ENCODE measurements around the gene HEY2.
"Not testable (repeated sequence)": the region's sequence is repeated elsewhere in the genome, so short reads cannot be mapped to it uniquely, and the experiment has no call there.

The HEY2 gene

DNA sequence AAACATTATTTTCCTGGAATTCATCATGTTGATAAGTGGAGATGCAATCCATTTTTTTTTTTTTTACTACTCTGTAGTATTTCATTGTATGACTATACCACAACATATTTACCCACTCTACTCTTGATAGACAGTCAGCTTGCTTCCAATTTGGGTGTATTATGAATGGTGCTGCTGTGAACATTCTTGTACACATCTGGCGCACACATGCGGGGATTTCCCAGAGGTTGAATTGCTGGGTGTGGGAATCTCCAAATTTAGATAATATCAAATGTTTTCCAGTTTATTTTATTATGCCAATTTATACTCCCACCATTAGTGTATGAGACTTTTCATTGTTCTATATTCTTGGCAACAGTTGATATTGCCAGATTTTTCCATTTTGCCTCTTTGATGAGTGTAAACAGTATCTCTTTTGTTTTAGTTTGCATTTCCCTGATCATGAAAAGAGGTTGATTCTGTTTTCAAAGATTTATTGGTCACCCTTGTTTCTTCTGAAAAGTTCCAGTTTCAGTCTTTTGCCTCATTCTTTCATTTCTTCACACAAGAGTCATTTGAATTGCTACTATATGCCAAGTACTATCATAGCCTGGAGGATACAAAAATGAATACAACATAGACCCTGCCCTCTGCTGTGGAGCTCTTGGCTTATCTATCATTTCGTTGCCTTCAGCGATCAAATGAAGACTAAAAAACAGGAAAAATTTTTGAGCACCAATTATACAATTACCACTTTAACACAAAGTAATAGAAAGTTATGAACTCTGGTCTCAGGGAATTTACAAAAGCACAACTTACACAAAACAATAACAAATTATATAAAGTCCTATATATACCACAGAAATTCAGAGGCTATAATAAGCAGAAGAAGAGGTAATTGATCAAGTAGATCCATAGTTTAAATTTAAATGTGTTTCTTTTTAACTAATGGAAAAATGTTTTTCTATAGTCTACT lies 24.2 kb downstream of the HEY2 start:
- DNase-seq (ENCODE audit: low spot score) = no peak

DNA sequence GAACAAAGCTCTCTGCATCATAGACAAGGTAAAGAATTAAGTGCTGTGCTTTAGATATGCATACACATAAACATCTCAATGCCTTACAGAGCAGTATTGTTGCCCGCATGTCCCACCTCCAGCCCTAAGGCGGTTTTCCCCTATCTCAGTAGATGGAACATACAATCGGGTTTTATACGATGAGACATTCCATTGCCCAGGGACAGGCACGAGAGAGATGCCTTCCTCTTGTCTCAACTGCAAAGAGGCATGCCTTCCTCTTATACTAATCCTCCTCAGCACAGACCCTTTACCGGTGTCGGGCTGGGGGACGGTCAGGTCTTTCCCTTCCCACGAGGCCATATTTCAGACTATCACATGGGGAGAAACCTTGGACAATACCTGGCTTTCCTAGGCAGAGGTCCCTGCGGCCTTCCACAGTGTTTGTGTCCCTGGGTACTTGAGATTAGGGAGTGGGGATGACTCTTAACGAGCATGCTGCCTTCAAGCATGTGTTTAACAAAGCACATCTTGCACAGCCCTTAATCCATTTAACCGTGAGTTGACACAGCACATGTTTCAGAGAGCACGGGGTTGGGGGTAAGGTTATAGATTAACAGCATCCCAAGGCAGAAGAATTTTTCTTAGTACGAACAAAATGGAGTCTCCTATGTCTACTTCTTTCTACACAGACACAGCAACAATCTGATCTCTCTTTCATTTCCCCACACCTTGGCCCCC lies 26.8 kb downstream of the HEY2 start:
- not testable (repeated sequence) for DNase-seq (ENCODE audit: low spot score)

DNA sequence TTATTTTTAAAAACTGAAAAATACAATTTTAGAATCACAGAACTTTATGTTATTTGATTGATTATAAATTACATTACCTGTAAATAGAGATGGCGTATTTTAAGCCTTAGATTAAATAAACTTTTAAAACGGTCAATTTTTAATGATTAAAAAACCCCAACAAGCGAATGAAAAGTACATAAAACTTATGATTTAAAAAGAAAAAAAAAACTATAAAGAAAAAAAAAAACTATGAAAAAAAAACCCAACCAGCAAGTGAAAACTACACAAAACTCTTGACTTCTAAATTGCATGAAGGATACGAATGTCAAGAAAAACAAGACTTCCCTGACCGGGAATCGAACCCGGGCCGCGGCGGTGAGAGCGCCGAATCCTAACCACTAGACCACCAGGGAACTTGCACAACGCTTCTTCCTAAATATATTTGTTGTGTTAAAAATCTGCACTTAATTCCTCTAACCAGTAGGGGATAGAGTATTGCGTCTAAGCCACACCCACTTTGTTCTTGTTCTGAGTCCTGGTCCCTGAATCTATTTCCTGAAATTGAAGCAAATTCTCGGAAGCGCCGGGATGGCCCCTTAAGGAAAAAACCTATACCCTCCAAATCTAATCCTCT lies 30.6 kb downstream of the HEY2 start:
- peak; percentile 95 for DNase-seq (ENCODE audit: low spot score)

DNA sequence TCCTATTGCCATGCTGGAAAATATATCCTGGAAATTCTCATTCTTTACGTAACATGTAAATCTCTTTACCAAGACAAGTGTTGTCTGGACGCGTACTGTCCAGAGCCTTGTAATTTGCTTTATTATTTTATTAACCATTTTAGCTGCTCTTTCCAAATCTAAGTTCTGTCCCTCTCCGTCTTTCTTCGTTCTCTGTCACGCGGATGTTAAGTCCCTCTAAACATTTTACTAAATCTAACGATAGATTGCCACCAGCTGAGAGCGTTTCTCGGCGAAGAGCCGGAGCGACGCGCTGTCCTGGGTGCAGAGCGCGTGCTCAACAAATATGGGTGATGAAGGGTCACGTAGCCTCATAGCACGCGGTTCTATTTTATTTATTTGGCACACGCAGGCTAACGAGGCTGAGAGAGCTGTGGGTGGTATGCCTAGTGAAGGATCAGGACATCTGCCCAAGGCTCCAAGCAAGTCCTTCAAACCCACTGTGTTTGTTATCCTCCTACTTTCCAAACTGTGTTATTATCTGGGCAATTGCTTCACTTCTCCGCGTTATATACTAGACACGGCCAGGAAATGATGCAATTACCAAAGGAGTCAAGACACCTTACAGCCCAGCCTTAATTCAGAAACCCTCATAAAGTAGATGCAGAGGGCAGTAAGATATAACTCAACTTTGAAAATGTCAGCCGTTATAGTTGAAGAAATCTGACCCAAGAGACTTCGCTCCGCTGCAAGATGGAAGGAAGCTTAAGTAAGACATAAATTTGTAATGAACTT lies 31.3 kb downstream of the HEY2 start:
- peak; percentile 72 for DNase-seq (ENCODE audit: low spot score)

DNA sequence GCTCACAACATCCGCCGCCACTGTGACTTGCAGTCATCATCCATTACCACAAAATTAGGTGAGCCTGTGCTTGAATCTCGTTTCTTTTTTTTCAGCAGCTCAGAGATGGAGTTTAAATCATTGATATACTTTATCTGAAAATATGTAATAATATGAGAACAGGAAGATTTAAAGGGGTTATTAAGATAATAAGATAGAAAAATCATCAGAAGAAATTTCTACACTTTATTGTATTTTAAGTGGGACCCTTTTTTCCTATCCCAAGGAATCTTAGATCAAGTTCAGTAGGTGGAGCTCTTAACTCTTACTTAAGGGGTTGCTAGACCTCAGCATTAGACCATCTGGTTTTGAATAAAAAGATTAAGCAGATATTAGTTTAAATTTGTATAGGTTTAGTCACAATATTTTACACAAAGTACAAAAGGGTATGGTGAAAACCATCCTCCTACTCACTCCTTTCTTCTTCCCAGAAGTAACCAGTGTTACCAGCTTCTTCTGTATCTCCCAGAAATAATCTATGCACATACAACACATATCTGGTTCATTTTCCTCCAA lies 32.0 kb downstream of the HEY2 start:
- DNase-seq (ENCODE audit: low spot score) = peak; percentile 42

DNA sequence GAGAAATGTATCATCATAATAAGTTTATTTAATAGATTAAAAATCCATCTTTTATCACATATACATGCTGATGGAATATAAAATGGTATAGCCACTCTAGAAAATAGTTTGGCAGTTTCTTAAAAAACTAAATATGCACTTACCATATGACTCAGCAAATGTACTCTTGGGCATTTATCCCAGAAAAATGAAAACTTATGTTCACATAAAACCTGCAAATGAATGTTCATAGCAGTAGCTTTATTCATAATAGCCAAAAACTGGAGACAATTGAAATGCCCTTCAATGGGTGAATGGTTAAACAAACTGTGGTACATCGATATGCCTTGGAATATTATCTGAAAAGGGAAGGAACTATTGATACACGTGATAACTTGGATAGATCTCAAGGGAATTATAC lies 34.9 kb downstream of the HEY2 start:
- no peak for DNase-seq (ENCODE audit: low spot score)

DNA sequence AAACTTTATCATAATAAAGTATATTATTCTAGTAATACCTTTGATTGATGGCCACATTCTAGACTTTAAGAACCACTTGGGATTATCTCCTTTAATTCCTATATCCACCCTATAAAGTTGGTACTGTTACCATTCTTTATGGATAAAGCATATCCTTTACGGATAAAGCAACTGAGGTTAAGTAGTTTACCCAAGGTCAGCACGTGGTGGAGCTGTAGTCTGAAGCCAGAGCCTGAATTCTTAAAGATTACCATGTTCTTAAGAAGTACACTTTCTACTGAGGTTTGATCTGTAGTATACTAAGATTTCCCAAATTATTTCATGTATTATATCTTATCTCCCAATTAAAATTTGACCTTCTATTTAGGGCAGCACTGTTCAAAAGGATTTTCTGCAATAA lies 38.4 kb downstream of the HEY2 start:
- DNase-seq (ENCODE audit: low spot score) = no peak

DNA sequence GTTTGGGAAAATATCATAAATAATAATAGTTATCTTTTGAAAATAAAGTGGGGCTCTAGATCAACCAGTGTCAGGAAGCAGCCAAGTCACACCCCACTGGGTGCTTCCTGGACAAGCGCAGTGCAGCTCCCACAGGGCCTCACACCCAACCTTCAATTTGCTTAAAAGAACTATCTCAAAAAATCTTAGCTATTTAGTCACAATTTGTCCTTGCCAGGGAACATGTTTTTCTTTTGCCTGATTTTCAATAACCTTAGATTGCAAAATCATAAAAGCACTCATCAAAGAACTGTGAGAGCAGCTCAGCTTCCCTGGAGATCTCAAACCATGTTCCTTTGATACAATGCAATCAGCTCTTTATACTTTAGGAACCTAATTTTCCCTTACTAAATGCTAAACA lies 39.7 kb downstream of the HEY2 start:
- DNase-seq (ENCODE audit: low spot score) = no peak

DNA sequence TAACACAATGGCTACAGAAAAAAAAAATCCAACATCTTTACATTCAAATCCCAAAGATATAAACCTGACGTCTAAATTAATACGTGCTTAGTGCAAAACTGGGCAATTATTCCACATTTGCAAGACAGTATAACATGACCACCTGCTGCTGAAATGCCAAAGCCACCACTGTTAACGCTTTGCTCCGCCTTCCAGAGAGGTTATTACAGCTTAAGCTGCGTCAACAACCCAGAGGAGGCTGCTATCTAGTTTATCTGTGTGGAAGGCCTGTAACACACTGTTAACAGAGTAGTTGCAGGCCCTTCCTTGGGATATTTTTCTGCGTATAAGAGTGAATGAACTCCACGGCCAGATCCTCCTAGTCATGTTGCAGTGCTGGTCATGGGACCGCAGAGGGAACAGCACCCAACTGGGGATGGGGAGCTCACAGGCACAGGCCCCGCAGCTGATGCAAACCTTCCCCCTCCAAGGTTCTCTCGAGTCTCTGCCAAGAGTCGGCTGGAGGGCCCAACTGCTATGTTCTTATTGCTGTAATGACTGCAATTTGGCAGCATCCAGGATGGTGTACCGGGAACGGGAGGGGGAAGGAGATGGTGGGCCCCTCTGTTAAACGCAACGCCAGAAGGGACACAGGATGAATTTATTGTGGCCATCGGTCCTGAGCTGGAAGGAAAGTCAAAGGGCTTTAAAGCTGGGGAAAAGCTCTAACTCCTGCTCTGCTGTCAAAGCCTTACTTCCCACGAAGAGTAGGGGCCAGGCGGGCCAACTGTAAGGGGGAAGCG lies 40.3 kb downstream of the HEY2 start:
- DNase-seq (ENCODE audit: low spot score) = peak; percentile 77

DNA sequence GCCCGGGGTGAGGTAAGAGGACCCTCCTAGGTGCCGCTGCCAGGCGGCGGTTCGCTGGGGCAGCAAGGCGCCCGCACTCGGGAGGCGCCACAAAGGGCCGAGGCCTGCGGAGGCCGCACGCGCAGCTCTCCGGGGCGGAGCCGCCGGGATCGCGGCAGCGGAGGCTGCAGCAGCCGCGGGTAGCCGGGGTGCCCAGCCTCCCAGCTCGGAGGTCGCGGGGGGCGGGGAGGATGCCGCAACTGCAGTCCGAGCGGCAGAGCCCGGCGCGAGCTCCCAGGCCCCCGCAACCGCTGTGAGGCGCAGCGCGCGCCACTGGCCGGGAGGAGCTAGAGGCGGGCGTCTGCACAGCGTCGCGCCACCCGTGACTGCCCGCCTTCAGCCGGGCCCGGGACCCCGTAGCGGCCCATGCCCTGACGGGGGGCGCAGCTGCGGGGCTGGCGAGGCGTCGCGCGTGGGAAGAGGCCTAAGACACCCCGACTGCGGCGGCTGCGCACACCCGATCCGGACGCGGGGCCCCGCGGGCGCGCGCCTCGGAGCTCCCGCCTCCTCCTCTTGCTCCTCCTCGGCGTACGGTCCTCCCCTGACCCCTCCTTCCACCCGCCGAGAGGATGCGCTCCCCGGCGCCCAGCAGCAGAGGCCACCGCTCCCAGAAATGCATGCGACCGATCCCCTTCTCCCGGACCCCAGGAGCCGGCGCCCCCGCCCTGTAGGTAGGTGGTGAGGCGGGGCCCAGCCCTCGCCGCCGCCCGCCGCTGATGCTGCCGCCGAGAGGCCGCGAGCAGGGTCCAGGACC lies 41.1 kb downstream of the HEY2 start, which contains the start of gene NCOA7:
TSS of gene NCOA7 (plus strand) at position 603 of the 793 bp plus-strand sequence. CDS start 24,395 bp downstream, outside the sequence.
- peak; percentile 92 for DNase-seq (ENCODE audit: low spot score)

DNA sequence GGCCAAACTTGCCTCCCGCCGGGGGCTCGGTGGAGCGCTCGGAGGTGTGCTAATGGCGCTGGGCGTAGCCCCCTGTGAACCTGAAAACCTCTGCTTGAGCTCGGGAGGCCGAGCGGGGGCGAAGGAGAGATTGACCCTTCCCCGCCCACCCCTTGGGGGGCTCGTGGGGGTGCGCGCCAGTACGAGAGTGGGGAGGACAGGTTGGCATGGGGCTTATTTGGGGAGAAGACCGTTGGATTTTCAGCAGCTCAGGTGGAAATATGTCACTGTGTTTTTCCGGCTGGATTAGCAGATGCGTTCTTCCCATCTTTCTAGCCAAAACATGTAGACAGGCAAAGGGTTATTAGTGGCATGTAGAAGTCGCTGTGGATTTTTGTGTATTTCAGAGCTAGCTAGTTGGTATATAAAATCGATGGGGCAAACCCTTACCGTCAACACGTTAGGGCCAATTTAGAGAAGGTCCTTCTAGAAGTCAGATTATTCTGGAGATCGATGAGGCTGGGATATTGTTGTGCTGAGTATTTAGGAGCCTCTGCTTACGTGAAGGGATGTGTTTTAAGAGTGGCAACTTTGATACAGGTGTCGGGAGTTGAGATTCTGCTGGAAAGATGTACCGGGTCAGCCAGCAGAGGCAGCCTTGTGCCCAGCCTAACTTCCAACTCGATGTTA lies 41.9 kb downstream of the HEY2 start:
- peak; percentile 81 for DNase-seq (ENCODE audit: low spot score)

DNA sequence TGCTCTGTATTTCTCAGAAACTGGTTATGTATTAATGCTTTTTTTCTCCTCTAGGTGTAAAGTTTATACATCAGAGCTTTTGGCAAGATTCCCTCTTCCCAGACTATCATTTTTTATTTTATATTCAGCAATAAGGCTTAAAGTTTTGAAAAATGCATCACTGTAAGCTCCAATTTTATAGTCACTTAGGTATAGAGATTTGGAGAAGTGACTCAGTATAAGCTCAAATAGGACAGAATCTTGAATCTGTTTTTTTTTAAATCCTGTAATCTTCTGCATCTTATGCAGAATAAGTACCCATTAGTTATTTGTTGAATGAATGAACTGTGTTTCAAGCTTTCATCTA lies 42.4 kb downstream of the HEY2 start:
- no peak for DNase-seq (ENCODE audit: low spot score)

DNA sequence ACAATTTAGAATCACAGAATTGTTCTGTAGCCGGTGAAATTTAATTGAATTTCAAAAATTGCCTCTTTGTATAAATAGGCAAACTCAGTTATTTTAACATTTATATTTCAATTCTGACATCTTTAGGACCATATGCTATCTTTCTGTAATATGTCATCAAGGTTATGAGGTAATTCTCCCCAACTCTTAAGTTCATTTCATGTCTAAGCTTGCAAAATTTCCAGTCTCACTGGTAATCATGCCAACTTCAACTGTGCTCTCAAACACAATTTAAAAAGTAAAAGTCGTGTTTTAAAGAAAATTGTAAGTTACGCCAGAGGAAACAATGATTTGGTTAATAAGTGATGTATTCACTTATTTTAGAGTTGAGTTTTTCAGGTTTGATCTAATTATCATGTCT lies 42.7 kb downstream of the HEY2 start:
- no peak for DNase-seq (ENCODE audit: low spot score)

DNA sequence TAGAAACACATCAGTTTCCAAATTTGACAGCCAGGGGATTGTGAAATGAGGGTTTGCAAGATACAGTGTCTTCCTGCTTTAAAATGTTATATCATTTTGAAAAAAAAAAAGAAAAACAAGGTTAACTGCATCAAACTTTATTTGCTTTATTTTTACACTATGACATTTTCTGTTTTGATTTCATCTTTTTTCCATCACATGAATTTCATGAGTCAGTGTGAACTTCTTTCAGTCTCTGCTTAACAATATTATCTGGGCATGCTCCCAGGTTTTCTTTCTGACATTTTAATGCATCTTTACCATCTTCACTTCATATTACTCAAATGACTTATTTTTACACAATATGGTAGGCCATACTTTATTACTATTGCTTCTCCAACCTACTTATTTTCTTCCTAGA lies 43.2 kb downstream of the HEY2 start:
- DNase-seq (ENCODE audit: low spot score) = no peak

DNA sequence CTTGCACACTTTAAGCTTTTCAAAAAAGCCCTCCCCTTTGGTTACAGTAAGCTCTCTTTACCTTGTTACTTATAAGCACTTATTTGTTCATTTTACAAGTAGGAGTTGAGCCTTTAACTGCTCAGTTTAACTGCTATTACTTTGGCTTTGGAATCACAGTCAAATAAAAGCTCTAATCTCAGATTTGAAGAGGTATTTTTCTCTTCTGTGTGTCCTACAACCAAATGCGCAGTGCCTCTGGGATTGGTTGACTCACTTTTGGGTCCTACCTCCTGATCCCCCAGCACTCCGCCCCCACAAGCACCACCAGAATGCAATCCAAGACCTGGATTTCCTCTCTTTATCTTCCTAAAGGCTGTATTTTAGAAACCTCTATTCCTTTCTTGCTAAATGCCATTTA lies 43.8 kb downstream of the HEY2 start:
- DNase-seq (ENCODE audit: low spot score) = peak; percentile 59

DNA sequence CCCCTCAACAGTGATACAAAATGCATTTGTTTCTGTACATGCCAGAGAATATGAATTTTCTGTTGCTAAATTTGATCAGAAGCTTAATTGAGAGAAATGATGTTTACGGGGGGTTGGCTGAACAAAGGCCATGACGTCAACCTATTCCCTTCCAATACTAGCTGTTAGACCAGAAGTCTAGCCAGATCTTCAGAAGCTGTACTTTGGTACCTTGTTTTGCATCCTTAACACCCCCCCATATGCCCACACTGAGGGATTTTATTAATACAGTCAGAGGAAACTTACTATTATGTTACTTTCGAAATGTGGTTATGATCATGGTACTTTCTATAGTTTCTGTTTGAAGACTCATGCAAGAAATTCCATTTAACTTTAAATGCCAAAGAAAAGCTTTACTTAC lies 44.4 kb downstream of the HEY2 start:
- no peak for DNase-seq (ENCODE audit: low spot score)

DNA sequence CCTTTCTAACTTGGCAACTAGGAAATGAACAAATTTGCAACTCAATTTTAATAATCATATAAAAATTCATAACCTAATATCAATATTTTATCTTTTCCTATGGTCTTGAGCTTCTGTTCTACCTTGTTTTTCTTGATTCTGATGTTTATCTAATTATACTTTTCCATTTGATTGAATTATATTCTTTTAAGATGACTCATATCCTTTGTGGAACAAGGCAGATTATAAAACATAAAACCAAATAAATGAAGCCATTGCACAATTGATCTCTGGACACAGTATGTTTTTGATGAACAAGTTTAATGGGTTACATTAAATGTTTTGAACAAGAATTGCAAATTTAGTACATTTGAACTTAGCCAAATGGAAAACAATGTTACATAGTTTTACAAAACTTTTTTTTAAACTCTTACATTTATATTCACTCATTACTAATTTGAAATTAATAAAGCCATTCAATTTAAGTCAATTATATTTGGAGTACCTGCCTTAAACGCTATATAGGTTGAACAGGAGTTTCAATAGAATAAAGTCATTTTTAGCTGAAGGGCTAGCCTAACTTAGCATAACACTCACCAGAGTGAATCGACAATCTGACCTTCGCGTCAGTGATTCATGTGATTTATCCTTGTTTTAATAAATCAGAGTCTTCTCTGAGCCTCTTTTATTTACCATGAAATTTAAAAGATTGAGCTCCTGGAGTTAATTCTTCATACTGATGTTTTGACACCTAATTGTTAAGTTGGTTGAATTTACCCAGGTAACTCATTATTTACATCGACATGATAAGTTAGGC lies 45.1 kb downstream of the HEY2 start:
- DNase-seq (ENCODE audit: low spot score) = no peak

DNA sequence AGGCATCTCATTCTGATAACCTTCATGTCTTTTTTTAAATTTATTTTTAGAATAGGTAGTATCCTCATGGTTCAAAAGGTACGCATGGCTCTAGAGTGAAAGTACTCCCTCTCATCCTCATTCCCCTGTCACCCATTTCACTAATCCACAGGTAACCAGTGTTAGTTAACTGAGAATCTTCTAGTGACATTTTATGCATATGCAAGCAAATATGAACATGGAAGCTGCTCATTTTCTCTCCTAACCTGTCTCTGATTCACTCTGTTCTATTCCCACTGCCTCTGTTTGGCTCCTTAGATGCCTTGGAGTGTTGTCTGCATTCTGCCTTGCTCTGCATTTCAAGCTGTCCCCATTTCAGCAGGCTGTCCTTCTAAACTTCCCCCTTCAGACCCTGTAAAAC lies 45.9 kb downstream of the HEY2 start:
- no peak for DNase-seq (ENCODE audit: low spot score)
